Body of pancreas (tissue), 4 donors: ENCODE measurements around the gene MYADML2. TPM values are rescaled to one million over a fixed set of nuclear protein-coding genes. Genes with fewer than 3 reads are reported as not detected.

Experiments
- ATAC-seq: fragments of 150-250 bp; one replicate; pipeline ENCODE4 v1.9.1; 2016
- DNase-seq, 4 donors: peaks; one replicate each; pipeline ENCODE4 v3.0.0-alpha.2; 2019
- H3K27ac ChIP-seq, 4 donors: fragments of 200-600 bp; sonication (generic); 1 replicate in 3 of 4; 2 replicates in 1 of 4; pipeline versions ENCODE4 v1.5.1 to v1.6.1; 2016 to 2019; ENCODE audit warnings: mild to moderate bottlenecking in 1 of 4, mixed read lengths in 1 of 4, moderate library complexity in 1 of 4
- H3K27me3 ChIP-seq, 2 donors: fragments of 200-600 bp; sonication (generic); one replicate each; pipeline ENCODE4 v1.6.0; 2016; ENCODE audit warnings: mild to moderate bottlenecking in 1 of 2
- H3K36me3 ChIP-seq, 2 donors: fragments of 200-600 bp; sonication (generic); replicated peaks in 1 of 2; 2 replicates each; pipeline ENCODE4 v1.5.1; 2016; ENCODE audit warnings: low read depth in 2 of 2; ENCODE audit not compliant: insufficient read depth in 1 of 2
- H3K4me1 ChIP-seq: fragments of 200-600 bp; sonication (generic); one replicate; pipeline ENCODE4 v1.6.0; 2016
- H3K4me3 ChIP-seq, 2 donors: fragments of 200-600 bp; sonication (generic); 1 replicate in 1 of 2; 2 replicates in 1 of 2; pipeline ENCODE4 v1.5.1; 2016 to 2019
- H3K9me3 ChIP-seq, 3 donors: fragments of 200-600 bp; sonication (generic); 1 replicate in 2 of 3; 2 replicates in 1 of 3; pipeline ENCODE4 v1.5.1; 2016
- POLR2A ChIP-seq, 3 donors: fragments of 450-650 bp; IDR thresholded peaks; one replicate each; pipeline ENCODE4 v1.6.1; 2016; ENCODE audit warnings: antibody characterized with exemption in 3 of 3, mild to moderate bottlenecking in 2 of 3
- WGBS, 2 donors: methylation state at CpG; one replicate each; pipeline ENCODE4 v1.1.5; 2017; 5-methylcytosine and 5-hydroxymethylcytosine counted together
- intact Hi-C: fragments of 100-400 bp; cut with DNase I; formaldehyde crosslinking; loops from one replicate; pipeline ENCODE4 v1.15.1; 2023
- total RNA-seq, 2 donors: library from RNA; depleted of rRNA; stranded (reverse); fragments of >200 nt; gene quantifications; one replicate each; pipeline ENCODE4 v1.1.0, GENCODE V29; 2016
- TF ChIP-seq, protein P1 (sequence below), 7 experiments: fragments of 450-650 bp in 4 of 7; fragments of 200-600 bp in 3 of 7; sonication (generic) in 3 of 7; IDR thresholded peaks; one replicate each; pipeline ENCODE4 v1.5.1; 2016 to 2019; ENCODE audit warnings: antibody characterized with exemption in 7 of 7

Gene MYADML2
- total RNA-seq, 2 donors from 2014 or later: not detected

DNA sequence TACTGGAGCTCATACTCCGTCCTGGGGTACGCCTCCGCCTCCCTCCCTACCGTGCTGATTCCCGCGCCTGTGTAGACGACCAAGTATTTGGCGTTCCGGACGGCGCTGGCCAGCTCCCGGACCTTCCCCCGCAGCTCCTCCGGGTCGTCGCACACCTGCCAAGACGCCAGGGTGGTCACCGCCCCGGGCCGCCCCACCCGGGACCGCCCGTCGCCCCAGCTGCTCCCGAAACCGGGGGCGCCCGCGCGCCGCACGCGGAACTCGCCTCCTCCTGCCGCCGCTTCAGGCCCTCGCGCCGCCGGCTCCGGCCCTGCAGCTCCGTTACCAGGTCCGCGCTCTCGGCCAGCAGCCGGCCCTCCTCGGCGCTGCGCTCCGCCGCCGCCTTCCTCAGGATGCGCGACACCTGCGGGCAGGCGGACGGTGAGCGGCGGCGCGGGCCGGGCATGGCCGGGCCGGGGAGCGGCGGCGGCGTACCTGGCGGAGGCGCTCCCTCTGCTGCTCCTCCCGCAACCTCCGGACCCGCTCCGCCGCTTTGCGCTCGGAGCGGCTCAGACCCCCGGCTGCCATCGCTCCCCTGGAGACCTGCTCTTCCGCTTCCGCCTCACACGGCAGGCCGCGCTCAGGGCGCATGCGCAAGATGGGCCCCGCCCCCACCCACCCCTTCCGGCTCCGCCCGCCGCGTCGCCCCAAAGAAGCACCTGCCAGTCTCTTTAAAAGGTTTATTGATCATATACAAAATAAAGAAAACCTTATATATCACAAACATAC is 29.3 kb downstream of the MYADML2 start, which contains the start of gene SIRT7:
SIRT7 (minus strand) TSS at position 612 of the 768 bp plus-strand sequence; CDS start at position 567, 45 bp downstream.
- peak; percentile 43 to 56 (median 47) for TF ChIP-seq POLR2A (IDR thresholded peaks at IDR 0.05)
- TF ChIP-seq, protein P1, sequence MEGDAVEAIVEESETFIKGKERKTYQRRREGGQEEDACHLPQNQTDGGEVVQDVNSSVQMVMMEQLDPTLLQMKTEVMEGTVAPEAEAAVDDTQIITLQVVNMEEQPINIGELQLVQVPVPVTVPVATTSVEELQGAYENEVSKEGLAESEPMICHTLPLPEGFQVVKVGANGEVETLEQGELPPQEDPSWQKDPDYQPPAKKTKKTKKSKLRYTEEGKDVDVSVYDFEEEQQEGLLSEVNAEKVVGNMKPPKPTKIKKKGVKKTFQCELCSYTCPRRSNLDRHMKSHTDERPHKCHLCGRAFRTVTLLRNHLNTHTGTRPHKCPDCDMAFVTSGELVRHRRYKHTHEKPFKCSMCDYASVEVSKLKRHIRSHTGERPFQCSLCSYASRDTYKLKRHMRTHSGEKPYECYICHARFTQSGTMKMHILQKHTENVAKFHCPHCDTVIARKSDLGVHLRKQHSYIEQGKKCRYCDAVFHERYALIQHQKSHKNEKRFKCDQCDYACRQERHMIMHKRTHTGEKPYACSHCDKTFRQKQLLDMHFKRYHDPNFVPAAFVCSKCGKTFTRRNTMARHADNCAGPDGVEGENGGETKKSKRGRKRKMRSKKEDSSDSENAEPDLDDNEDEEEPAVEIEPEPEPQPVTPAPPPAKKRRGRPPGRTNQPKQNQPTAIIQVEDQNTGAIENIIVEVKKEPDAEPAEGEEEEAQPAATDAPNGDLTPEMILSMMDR (IDR thresholded peaks at IDR 0.05): no peak
- ATAC-seq: peak; percentile 89
- WGBS, 2 donors: 0 to 2% methylated on average over 23 to 90 of the region's 94 CpGs
- Histone ChIP-seq H3K27ac (peak within 1 kb of the TSS; percentile 39 to 79 (median 70)), H3K36me3 (peaks cover 6 to 10% of the 10 kb centered on the region in 2 donors), H3K4me1 (peaks cover 24% of the 10 kb centered on the region), H3K9me3 (no peaks in the 10 kb centered on the region), H3K27me3 (no peaks in the 10 kb centered on the region), H3K4me3 (peak within 1 kb of the TSS; percentile 55 to 69)
- peak; percentile 74 to 80 (median 77) for DNase-seq
- intact Hi-C loops: no loop called here

DNA sequence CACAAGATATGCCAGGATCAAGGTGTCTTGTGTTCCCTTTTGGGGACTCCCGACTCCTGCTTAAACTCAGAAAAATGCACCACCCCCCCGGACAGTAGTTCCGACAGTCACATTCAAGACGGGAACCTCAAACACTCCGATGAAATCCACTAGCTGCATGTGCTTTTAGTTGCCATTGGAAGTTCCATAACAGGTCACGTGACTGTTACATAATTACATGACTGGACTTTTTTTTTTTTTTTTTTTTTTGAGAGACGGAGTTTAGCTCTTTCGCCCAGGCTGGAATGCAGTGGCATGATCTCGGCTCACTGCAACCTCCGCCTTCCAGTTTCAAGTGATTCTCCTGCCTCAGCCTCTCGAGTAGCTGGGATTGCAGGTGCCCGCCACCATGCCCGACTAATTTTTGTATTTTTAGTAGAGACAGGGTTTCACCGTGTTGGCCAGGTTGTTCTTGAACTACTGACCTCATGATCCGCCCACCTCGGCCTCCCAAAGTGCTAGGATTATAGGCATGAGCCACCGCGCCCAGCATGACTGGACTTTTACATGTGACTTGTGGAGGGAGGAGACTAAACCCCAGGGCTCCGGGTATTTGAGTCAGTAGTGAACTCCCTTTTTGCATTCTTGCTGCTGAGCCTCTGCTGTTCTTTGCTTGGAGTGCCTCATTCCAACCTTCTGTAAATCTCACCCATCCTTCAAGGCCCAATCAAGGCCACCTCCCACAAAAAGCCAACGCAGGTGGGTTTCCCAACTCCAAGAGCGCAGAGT is 30.6 kb downstream of the MYADML2 start:
- no peak overlapping the region for H3K4me3 ChIP-seq
- DNase-seq (no peak), ATAC-seq (no peak)
- H3K9me3 ChIP-seq: no peaks in the 10 kb centered on the region
- peaks cover 6 to 13% of the 10 kb centered on the region in 2 donors for H3K36me3 ChIP-seq
- H3K27me3 ChIP-seq: no peaks in the 10 kb centered on the region
- H3K4me1 ChIP-seq: peaks cover 29% of the 10 kb centered on the region
- WGBS, 2 donors: 71 to 73% methylated on average over 21 of the region's 21 CpGs
- intact Hi-C loops: no loop called here
- H3K27ac ChIP-seq: no peak overlapping the region
- TF ChIP-seq, protein P1 (IDR thresholded peaks at IDR 0.05): no peak
- no peak for TF ChIP-seq POLR2A (IDR thresholded peaks at IDR 0.05)

DNA sequence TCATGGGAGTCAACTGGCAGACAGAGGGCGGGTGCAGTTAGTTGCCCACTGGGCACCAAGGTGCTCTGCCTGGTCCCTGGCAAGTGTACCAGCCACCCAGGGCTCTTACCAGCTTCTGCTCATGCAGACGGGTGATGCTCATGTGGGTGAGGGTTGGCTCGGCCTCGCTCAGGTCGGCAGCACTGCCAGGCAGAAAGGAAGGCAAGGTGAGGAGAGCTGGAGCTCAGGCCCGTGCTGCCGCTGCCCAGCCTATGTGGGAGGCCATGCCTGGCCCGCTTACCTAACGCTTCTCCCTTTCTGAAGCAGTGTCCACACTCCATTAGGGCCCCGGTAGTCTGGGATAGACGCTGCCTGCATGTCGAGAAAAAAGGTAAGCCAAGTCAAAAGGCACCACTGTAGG is 31.7 kb downstream of the MYADML2 start:
- Histone ChIP-seq H3K9me3 (no peaks in the 10 kb centered on the region), H3K36me3 (peaks cover 6 to 13% of the 10 kb centered on the region in 2 donors), H3K4me3 (no peak overlapping the region), H3K27me3 (no peaks in the 10 kb centered on the region), H3K27ac (no peak overlapping the region), H3K4me1 (peaks cover 34% of the 10 kb centered on the region)
- TF ChIP-seq, protein P1 (IDR thresholded peaks at IDR 0.05): no peak
- no peak for TF ChIP-seq POLR2A (IDR thresholded peaks at IDR 0.05)
- intact Hi-C loops: no loop called here
- WGBS, 2 donors: 81 to 82% methylated on average over 10 to 11 of the region's 12 CpGs
- DNase-seq (no peak), ATAC-seq (no peak)

DNA sequence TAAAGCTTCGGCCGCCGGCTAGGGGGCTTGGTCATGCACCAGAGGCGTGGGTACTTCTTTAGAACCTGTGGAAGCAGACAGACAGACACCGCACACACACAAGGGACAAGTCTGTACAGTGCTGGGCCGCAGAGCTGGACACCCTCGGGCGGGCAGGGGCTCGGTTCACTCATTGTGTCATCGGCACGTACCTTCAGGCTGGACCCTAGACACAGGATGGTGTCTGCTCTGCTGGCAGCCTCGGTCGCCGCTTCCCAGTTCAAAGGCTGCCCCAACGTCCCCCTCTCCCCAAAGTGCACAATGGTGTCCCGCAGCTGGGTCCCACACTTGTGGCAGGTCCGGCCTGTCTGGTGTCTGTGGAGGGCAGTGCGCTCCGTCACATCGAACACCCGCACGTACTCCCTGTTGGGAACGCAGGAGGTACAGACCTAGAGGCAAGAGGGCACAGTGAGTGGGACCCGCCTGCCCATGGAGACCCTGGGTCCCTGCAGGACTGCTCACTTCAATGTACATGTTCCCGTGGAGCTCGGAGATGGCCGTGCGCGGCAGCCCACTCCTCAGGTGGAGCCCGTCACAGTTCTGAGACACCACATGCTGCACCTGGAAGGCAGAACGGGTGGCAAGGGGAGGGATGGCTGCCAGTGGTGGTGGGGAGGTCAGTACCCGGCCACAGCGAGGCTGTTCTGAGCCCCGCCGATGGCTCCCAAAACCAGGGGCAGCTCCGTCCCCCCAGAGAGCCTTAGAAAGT is 32.8 kb downstream of the MYADML2 start:
- H3K27ac ChIP-seq: no peak overlapping the region
- DNase-seq (no peak), ATAC-seq (no peak)
- no peaks in the 10 kb centered on the region for H3K27me3 ChIP-seq
- no peak for TF ChIP-seq POLR2A (IDR thresholded peaks at IDR 0.05)
- TF ChIP-seq, protein P1 (IDR thresholded peaks at IDR 0.05): no peak
- intact Hi-C loops: no loop called here
- H3K36me3 ChIP-seq: peaks cover 6 to 13% of the 10 kb centered on the region in 2 donors
- H3K4me1 ChIP-seq: peaks cover 44% of the 10 kb centered on the region
- 90 to 91% methylated on average over 27 to 36 of the region's 36 CpGs for WGBS, 2 donors
- no peaks in the 10 kb centered on the region for H3K9me3 ChIP-seq
- H3K4me3 ChIP-seq: no peak overlapping the region
